PC-3 (cell line): Measurements from ENCODE around the gene PER2. TPM values are rescaled to one million over a fixed set of nuclear protein-coding genes. Genes with fewer than 3 reads are reported as not detected.

Source experiments
- ATAC-seq: fragments of 200-7000 bp; cut with Tn5 transposase; 2 replicates; pipeline ENCODE4 v1.9.1; 2020; ENCODE audit warnings: mild to moderate bottlenecking, moderate library complexity
- BruUV-seq: library from RNA; stranded (reverse); fragments of 400-500 nt; replicated peaks from 2 replicates; lab custom pipeline; 2021; lab: Mats Ljungman, UMichigan
- CTCF ChIA-PET: fragments of 300-600 bp; sonication (Branson Sonifier 250); formaldehyde crosslinking; loops from one replicate; lab custom pipeline; 2022; ENCODE audit warnings: antibody characterized with exemption; lab: Charles Lee
- POLR2A ChIA-PET: fragments of 300-600 bp; sonication (Branson Sonifier 250); formaldehyde crosslinking; loops from one replicate; lab custom pipeline; 2022; ENCODE audit warnings: antibody characterized with exemption; ENCODE audit not compliant: unreplicated experiment; lab: Charles Lee
- DNase-seq: peaks from one replicate; pipeline ENCODE4 v3.0.0-alpha.2; 2015
- H2AFZ ChIP-seq: fragments of 300-600 bp; sonication (generic); 2 replicates; pipeline ENCODE4 v1.6.0; 2016; ENCODE audit warnings: antibody characterized with exemption, low read length
- H3F3A ChIP-seq: fragments of 300-600 bp; sonication (generic); one replicate; pipeline ENCODE4 v1.6.0; 2017; ENCODE audit warnings: antibody characterized with exemption, low read length, control low read depth, mild to moderate bottlenecking; ENCODE audit not compliant: unreplicated experiment
- H3K27ac ChIP-seq: fragments of 300-600 bp; sonication (generic); 2 replicates; pipeline ENCODE4 v1.5.1; 2016; ENCODE audit warnings: mild to moderate bottlenecking, low read length
- H3K27me3 ChIP-seq: fragments of 300-600 bp; sonication (generic); 2 replicates; pipeline ENCODE4 v1.6.1; 2016; ENCODE audit warnings: low read length, mixed read lengths
- H3K36me3 ChIP-seq: fragments of 300-600 bp; sonication (generic); 2 replicates; pipeline ENCODE4 v1.6.1; 2016; ENCODE audit warnings: low read depth, mixed run types, low read length, mixed read lengths
- H3K4me1 ChIP-seq: fragments of 300-600 bp; sonication (generic); 2 replicates; pipeline ENCODE4 v1.5.1; 2016; ENCODE audit warnings: low read length; ENCODE audit not compliant: insufficient read depth
- H3K4me2 ChIP-seq: fragments of 300-600 bp; sonication (generic); 2 replicates; pipeline ENCODE4 v1.6.0; 2016; ENCODE audit warnings: low read length
- H3K4me3 ChIP-seq: fragments of 300-600 bp; sonication (generic); 2 replicates; pipeline ENCODE4 v1.5.1; 2016; ENCODE audit warnings: mild to moderate bottlenecking, low read length, mixed read lengths
- H3K79me2 ChIP-seq: fragments of 300-600 bp; sonication (generic); 2 replicates; pipeline ENCODE4 v1.6.1; 2017; ENCODE audit warnings: low read length, mixed read lengths
- H3K9ac ChIP-seq: fragments of 300-600 bp; sonication (generic); 2 replicates; pipeline ENCODE4 v1.6.0; 2016; ENCODE audit warnings: mild to moderate bottlenecking, low read length
- H3K9me2 ChIP-seq: fragments of 300-600 bp; sonication (generic); replicated peaks from 2 replicates; pipeline ENCODE4 v1.6.1; 2016; ENCODE audit warnings: mixed run types, low read length, mixed read lengths
- H3K9me3 ChIP-seq: fragments of 300-600 bp; sonication (generic); 2 replicates; pipeline ENCODE4 v1.6.1; 2016; ENCODE audit warnings: low read length, mixed read lengths
- H4K20me1 ChIP-seq: fragments of 300-600 bp; sonication (generic); 2 replicates; pipeline ENCODE4 v1.6.1; 2016; ENCODE audit warnings: low read length, mixed read lengths
- EZH2 ChIP-seq: fragments of 300-600 bp; sonication (generic); IDR thresholded peaks from one replicate; pipeline ENCODE4 v1.6.1; 2017; ENCODE audit warnings: antibody characterized with exemption, mild to moderate bottlenecking, low read length; ENCODE audit not compliant: unreplicated experiment
- EZH2phosphoT487 ChIP-seq: fragments of 300-600 bp; sonication (generic); IDR thresholded peaks from 2 replicates; pipeline ENCODE4 v1.6.1; 2018; ENCODE audit warnings: mild to moderate bottlenecking, antibody characterized with exemption, low read length, borderline replicate concordance
- intact Hi-C: fragments of 100-400 bp; cut with micrococcal nuclease; formaldehyde crosslinking; loops from 2 replicates; pipeline ENCODE4 v1.9.0; 2023
- total RNA-seq: library from RNA; depleted of rRNA; stranded (reverse); fragments of >200 nt; gene quantifications from 2 replicates; pipeline ENCODE4 v1.2.3, GENCODE V29; 2014
- TF ChIP-seq, protein P1 (sequence below): fragments of 300-600 bp; sonication (generic); conservative IDR thresholded peaks from 2 replicates; pipeline ENCODE4 v1.5.1; 2017; ENCODE audit warnings: antibody characterized with exemption, low read depth, mild to moderate bottlenecking, low read length

PER2 gene
- total RNA-seq, 1 experiment from 2014 or later, result 8.6 TPM

DNA sequence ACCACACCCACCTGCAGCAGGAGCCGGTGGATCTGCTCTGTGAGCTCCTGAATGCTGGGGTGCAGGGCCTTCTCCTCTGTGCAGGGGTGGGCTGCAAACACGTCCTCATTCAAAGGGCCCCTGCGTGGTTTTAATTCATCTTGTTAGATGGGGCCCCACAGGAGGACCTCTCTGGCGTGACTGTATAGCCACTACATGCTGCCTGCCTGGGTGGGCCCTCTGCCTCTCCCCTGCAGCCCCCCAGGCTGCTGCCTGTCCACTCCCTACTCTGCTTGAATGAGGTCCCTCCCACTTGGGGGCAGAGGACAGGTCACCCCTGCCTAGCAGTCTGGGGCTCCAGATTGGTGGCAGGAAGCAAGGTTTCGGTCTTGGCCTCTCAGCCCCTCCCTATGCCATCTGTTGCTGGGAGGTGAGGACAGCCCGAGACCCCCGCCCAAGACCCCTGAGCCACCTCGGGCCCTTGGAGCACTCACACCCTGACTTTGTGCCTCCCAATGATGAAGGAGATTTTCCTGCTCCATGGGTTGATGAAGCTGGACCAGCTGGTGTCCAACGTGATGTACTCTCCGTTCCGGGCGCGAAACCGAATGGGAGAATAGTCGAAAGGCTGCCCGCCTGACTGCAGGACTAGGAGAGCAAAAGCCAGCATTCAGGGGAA lies 26.6 kb downstream of the PER2 start:
- intact Hi-C loops, result no loop called here

DNA sequence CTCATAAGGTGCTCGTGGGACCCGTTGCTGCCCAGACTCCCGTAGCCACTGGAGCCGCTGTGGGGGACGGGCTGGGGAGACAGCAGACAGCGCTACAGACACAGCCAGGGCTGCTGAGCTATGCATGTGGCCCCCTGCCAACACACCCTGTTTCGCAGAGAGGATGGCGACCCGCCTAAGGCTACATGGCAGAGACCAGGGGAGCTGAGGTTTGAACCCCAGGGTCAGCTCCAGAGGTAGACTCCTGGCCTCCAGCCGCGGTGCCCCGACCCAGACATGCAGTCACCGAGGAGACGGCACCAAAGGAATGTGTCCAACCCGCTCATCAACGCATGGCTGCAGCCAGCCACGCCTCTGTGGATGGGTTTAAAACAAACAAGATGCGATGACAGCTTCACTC lies 27.5 kb downstream of the PER2 start:
- H3K36me3 ChIP-seq, result peaks cover 11% of the 10 kb centered on the region

More for the DNA sequence above, 26.6 kb downstream of the PER2 start:
- H3K9me3 ChIP-seq, result no peaks in the 10 kb centered on the region
- no peak overlapping the region for H2AFZ ChIP-seq
- no TSS peak for BruUV-seq
- no peaks in the 10 kb centered on the region; the same call in 1 of the 2 replicates for H3K4me1 ChIP-seq
- peaks cover 7% of the 10 kb centered on the region for H3K36me3 ChIP-seq
- H3K4me3 ChIP-seq, result no peak overlapping the region
- H3F3A ChIP-seq, result no peaks in the 10 kb centered on the region
- H3K79me2 ChIP-seq, result no peaks in the 10 kb centered on the region
- TF ChIP-seq EZH2 (no peak), EZH2phosphoT487 (no peak)
- TF ChIP-seq, protein P1, sequence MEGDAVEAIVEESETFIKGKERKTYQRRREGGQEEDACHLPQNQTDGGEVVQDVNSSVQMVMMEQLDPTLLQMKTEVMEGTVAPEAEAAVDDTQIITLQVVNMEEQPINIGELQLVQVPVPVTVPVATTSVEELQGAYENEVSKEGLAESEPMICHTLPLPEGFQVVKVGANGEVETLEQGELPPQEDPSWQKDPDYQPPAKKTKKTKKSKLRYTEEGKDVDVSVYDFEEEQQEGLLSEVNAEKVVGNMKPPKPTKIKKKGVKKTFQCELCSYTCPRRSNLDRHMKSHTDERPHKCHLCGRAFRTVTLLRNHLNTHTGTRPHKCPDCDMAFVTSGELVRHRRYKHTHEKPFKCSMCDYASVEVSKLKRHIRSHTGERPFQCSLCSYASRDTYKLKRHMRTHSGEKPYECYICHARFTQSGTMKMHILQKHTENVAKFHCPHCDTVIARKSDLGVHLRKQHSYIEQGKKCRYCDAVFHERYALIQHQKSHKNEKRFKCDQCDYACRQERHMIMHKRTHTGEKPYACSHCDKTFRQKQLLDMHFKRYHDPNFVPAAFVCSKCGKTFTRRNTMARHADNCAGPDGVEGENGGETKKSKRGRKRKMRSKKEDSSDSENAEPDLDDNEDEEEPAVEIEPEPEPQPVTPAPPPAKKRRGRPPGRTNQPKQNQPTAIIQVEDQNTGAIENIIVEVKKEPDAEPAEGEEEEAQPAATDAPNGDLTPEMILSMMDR, result no peak
- no peak overlapping the region for H3K4me2 ChIP-seq
- no peaks in the 10 kb centered on the region for H3K9me2 ChIP-seq
- ChIA-PET POLR2A (no interaction called here), CTCF (no interaction called here)
- ATAC-seq, result no peak
- no peak for DNase-seq
- no peaks in the 10 kb centered on the region for H3K27me3 ChIP-seq
- no peak overlapping the region for H3K27ac ChIP-seq
- H4K20me1 ChIP-seq, result no peaks in the 10 kb centered on the region
- no peak overlapping the region for H3K9ac ChIP-seq

More for the DNA sequence above, 27.5 kb downstream of the PER2 start:
- no peaks in the 10 kb centered on the region for H3F3A ChIP-seq
- H2AFZ ChIP-seq, result no peak overlapping the region
- BruUV-seq, result no TSS peak
- ATAC-seq, result no peak
- no peak for DNase-seq
- no peak overlapping the region for H3K9ac ChIP-seq
- H3K9me3 ChIP-seq, result no peaks in the 10 kb centered on the region
- no peaks in the 10 kb centered on the region for H3K9me2 ChIP-seq
- ChIA-PET POLR2A (no interaction called here), CTCF (interaction anchor here (0.6 kb wide), 1 partner anchor 687 kb away, joined by 3 read pairs; no protein-coding TSS in a partner anchor)
- H3K4me2 ChIP-seq, result no peak overlapping the region
- H3K4me1 ChIP-seq, result no peaks in the 10 kb centered on the region
- H3K27me3 ChIP-seq, result no peaks in the 10 kb centered on the region
- no peak overlapping the region for H3K27ac ChIP-seq
- no peak overlapping the region for H3K4me3 ChIP-seq
- intact Hi-C loops, result no loop called here
- TF ChIP-seq EZH2phosphoT487 (no peak), EZH2 (no peak)
- TF ChIP-seq, protein P1, result no peak
- no peaks in the 10 kb centered on the region for H4K20me1 ChIP-seq
- no peaks in the 10 kb centered on the region for H3K79me2 ChIP-seq
